MCF 10A (cell line): Measurements from ENCODE around the gene TMEM132E. TPM values are rescaled to one million over a fixed set of nuclear protein-coding genes. Genes with fewer than 3 reads are reported as not detected.

Experiments used
- BruUV-seq: library from RNA; stranded (reverse); fragments of 400-500 nt; replicated peaks from 2 replicates; lab custom pipeline; 2021; lab: Mats Ljungman, UMichigan
- CTCF ChIA-PET: fragments of 300-600 bp; sonication (Branson Sonifier 250); formaldehyde crosslinking; extraction: SDS; loops from one replicate; lab custom pipeline; 2021; ENCODE audit warnings: antibody characterized with exemption, inconsistent platforms; lab: Yijun Ruan, JAX
- POLR2A ChIA-PET: fragments of 300-600, 350-650 bp; sonication (Branson Sonifier 250); formaldehyde crosslinking; extraction: SDS; loops from one replicate; lab custom pipeline; 2020; ENCODE audit warnings: antibody characterized with exemption, inconsistent platforms; lab: Yijun Ruan, JAX
- DNase-seq: peaks from one replicate; pipeline ENCODE4 v3.0.0-alpha.2; 2018; ENCODE audit not compliant: unreplicated experiment
- H3K27ac Mint-ChIP-seq: one replicate; pipeline ENCODE4 v1.8.0; 2022; ENCODE audit warnings: mild to moderate bottlenecking, low read depth, mixed read lengths; ENCODE audit not compliant: unreplicated experiment
- H3K27me3 Mint-ChIP-seq: one replicate; pipeline ENCODE4 v1.8.0; 2022; ENCODE audit warnings: mixed read lengths; ENCODE audit not compliant: insufficient read depth, unreplicated experiment
- H3K36me3 Mint-ChIP-seq: one replicate; pipeline ENCODE4 v1.8.0; 2022; ENCODE audit warnings: mild to moderate bottlenecking, moderate library complexity, mixed read lengths; ENCODE audit not compliant: insufficient read depth, unreplicated experiment
- H3K4me1 Mint-ChIP-seq: one replicate; pipeline ENCODE4 v1.8.0; 2022; ENCODE audit warnings: mixed read lengths; ENCODE audit not compliant: insufficient read depth, unreplicated experiment
- H3K4me3 Mint-ChIP-seq: one replicate; pipeline ENCODE4 v1.8.0; 2022; ENCODE audit warnings: mild to moderate bottlenecking, moderate library complexity, mixed read lengths; ENCODE audit not compliant: unreplicated experiment
- H3K9me3 Mint-ChIP-seq: one replicate; pipeline ENCODE4 v1.8.0; 2022; ENCODE audit warnings: mixed read lengths; ENCODE audit not compliant: unreplicated experiment
- CTCF ChIP-seq: fragments of 200-600 bp; IDR thresholded peaks from one replicate; pipeline ENCODE4 v1.8.0; 2022; ENCODE audit warnings: antibody characterized with exemption, mild to moderate bottlenecking; ENCODE audit not compliant: unreplicated experiment
- intact Hi-C: fragments of 100-400 bp; cut with micrococcal nuclease; formaldehyde crosslinking; loops from 2 replicates; pipeline ENCODE4 v1.14.1; 2022
- total RNA-seq: library from RNA; stranded (reverse); gene quantifications from 2 replicates; pipeline ENCODE4 v1.2.3, GENCODE V29; 2022

Gene TMEM132E
- total RNA-seq, 1 experiment from 2014 or later: not detected

GRCh38 chr17:34680151-34680550, 100.8 kb downstream of the TMEM132E start:
- no peak for DNase-seq
- Mint-ChIP-seq H3K9me3 (peaks cover 40% of the 10 kb centered on the region), H3K4me1 (no peaks in the 10 kb centered on the region), H3K27me3 (no peaks in the 10 kb centered on the region), H3K27ac (no peak overlapping the region), H3K36me3 (no peaks in the 10 kb centered on the region), H3K4me3 (no peak overlapping the region)
- ChIA-PET CTCF (interaction anchor here (1.1 to 1.2 kb wide), 2 partner anchors 40 to 229 kb away, joined by 3 to 4 read pairs; no protein-coding TSS in a partner anchor), POLR2A (no interaction called here)
- no peak for TF ChIP-seq CTCF
- BruUV-seq: no TSS peak
- intact Hi-C loops: no loop called here

GRCh38 chr17:34682305-34682704, 102.9 kb downstream of the TMEM132E start:
- H3K27ac Mint-ChIP-seq: no peak overlapping the region
- no peak for DNase-seq
- H3K36me3 Mint-ChIP-seq: no peaks in the 10 kb centered on the region
- no peaks in the 10 kb centered on the region for H3K27me3 Mint-ChIP-seq
- ChIA-PET POLR2A (no interaction called here), CTCF (no interaction called here)
- no TSS peak for BruUV-seq
- no peak overlapping the region for H3K4me3 Mint-ChIP-seq
- intact Hi-C loops: no loop called here
- peaks cover 35% of the 10 kb centered on the region for H3K9me3 Mint-ChIP-seq
- no peak for TF ChIP-seq CTCF
- H3K4me1 Mint-ChIP-seq: no peaks in the 10 kb centered on the region

GRCh38 chr17:34683390-34683789, 104.0 kb downstream of the TMEM132E start:
- no peak for DNase-seq
- BruUV-seq: no TSS peak
- H3K36me3 Mint-ChIP-seq: no peaks in the 10 kb centered on the region
- intact Hi-C loops: no loop called here
- CTCF ChIA-PET: interaction anchor here (1.0 kb wide), 1 partner anchor 466 kb away, joined by 3 read pairs; no protein-coding TSS in a partner anchor
- H3K4me1 Mint-ChIP-seq: no peaks in the 10 kb centered on the region
- H3K27me3 Mint-ChIP-seq: no peaks in the 10 kb centered on the region
- TF ChIP-seq CTCF: no peak
- peaks cover 41% of the 10 kb centered on the region for H3K9me3 Mint-ChIP-seq
- POLR2A ChIA-PET: no interaction called here
- H3K4me3 Mint-ChIP-seq: no peak overlapping the region
- no peak overlapping the region for H3K27ac Mint-ChIP-seq

Other genes starting within 250 kb of the TMEM132E start
- not detected in 2 replicates for gene CCL13, start 223.1 kb upstream of the TMEM132E start, total RNA-seq
- gene CCL1, start 216.3 kb upstream of the TMEM132E start, total RNA-seq: not detected in 2 replicates